Natural killer cell (primary cell): Measurements from ENCODE around the gene ANXA9. TPM values are rescaled to one million over a fixed set of nuclear protein-coding genes. Genes with fewer than 3 reads are reported as not detected.
A peak's percentile ranks its signal among the peaks of the same experiment; 100 is the strongest.

Experiments used
- ATAC-seq, 3 donors: fragments of 150-1000 bp in 2 of 3; fragments of 200-7000 bp in 1 of 3; cut with Tn5 transposase; 1 replicate in 1 of 3; 2 replicates in 2 of 3; pipeline ENCODE4 v1.10.0; 2021; ENCODE audit warnings: mild to moderate bottlenecking in 2 of 3, moderate library complexity in 2 of 3
- DNase-seq, 2 donors: peaks; one replicate each; pipeline versions ENCODE4 v3.0.0 to v3.0.0-alpha.2; 2013 to 2021; ENCODE audit warnings: mixed read lengths in 1 of 2
- H3K27ac ChIP-seq: one replicate; pipeline ENCODE4 v1.5.1; 2013; ENCODE audit warnings: mild to moderate bottlenecking, low read length
- H3K27me3 ChIP-seq: one replicate; pipeline ENCODE4 v1.6.1; 2013; ENCODE audit warnings: low read length; ENCODE audit not compliant: control insufficient read depth, insufficient read depth
- H3K36me3 ChIP-seq: one replicate; pipeline ENCODE4 v1.6.1; 2013; ENCODE audit warnings: low read length; ENCODE audit not compliant: control insufficient read depth, insufficient read depth
- H3K4me1 ChIP-seq: one replicate; pipeline ENCODE4 v1.6.1; 2013; ENCODE audit warnings: low read length; ENCODE audit not compliant: control insufficient read depth, insufficient read depth
- H3K4me3 ChIP-seq: one replicate; pipeline ENCODE4 v1.5.1; 2013; ENCODE audit warnings: low read length
- H3K9me3 ChIP-seq: one replicate; pipeline ENCODE4 v1.6.1; 2013; ENCODE audit warnings: low read length; ENCODE audit not compliant: control insufficient read depth, insufficient read depth
- H3K27ac Mint-ChIP-seq, 2 donors: one replicate each; pipeline ENCODE4 v1.8.0; 2022; ENCODE audit warnings: mild to moderate bottlenecking in 2 of 2, mixed read lengths in 2 of 2, moderate library complexity in 1 of 2
- H3K27me3 Mint-ChIP-seq, 2 donors: one replicate each; pipeline ENCODE4 v1.8.0; 2022; ENCODE audit warnings: low read depth in 2 of 2, mixed read lengths in 2 of 2
- H3K36me3 Mint-ChIP-seq: one replicate; pipeline ENCODE4 v1.8.0; 2022; ENCODE audit warnings: mixed read lengths
- H3K4me1 Mint-ChIP-seq, 2 donors: one replicate each; pipeline ENCODE4 v1.8.0; 2022; ENCODE audit warnings: mixed read lengths in 2 of 2
- H3K4me3 Mint-ChIP-seq: one replicate; pipeline ENCODE4 v1.8.0; 2022; ENCODE audit warnings: mild to moderate bottlenecking, moderate library complexity, mixed read lengths
- H3K9me3 Mint-ChIP-seq, 2 donors: one replicate each; pipeline ENCODE4 v1.8.0; 2022; ENCODE audit warnings: mixed read lengths in 2 of 2
- WGBS: methylation state at CpG from one replicate; pipeline ENCODE4 v1.1.7; 2013; ENCODE audit warnings: missing lambda C conversion rate; ENCODE audit not compliant: insufficient coverage; 5-methylcytosine and 5-hydroxymethylcytosine counted together
- intact Hi-C: fragments of 100-400 bp; cut with micrococcal nuclease; formaldehyde crosslinking; loops from one replicate; pipeline ENCODE4 v1.14.2; 2022
- total RNA-seq, 4 donors: library from RNA; stranded (reverse); fragments of 120-200 nt in 1 of 4; gene quantifications; one replicate each; pipeline versions ENCODE4 v1.2.3 to v1.2.4, GENCODE V29; 2013 to 2022
- TF ChIP-seq, protein P1 (sequence below): fragments of 200-600 bp; IDR thresholded peaks from one replicate; pipeline ENCODE4 v1.8.0; 2022; ENCODE audit warnings: antibody characterized with exemption

Gene ANXA9
- total RNA-seq, 3 donors from 2014 or later (not counting 1 experiment from before 2014, with no cell fraction given): 0.25 TPM; not detected in 2

DNA sequence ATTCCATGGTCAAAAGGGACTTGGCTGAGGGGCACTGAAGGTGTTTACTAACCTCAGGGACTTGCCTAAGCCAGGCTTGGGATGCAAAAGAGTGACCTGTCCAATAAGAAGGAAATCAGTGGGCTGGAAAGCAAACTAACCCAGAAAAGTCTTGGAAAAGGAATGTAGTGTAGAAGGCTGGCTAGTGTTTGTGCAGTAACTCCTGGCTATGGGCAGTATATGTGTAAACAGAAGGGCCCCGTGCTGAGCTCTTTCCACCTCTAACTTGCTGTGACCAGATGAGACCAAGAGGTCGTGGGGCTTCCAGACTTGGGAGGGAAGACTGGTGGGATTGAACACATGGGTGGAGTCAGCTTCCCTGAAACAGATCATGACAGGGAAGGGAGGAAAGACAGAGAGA lies 20.5 kb downstream of the ANXA9 start:
- peaks cover 9% of the 10 kb centered on the region for H3K36me3 ChIP-seq
- H3K27me3 Mint-ChIP-seq: no peaks in the 10 kb centered on the region
- WGBS: 84% methylated on average over 2 of the region's 2 CpGs
- H3K4me3 Mint-ChIP-seq: no peak overlapping the region
- H3K27me3 ChIP-seq: no peaks in the 10 kb centered on the region
- H3K4me1 Mint-ChIP-seq: peaks cover 26 to 36% of the 10 kb centered on the region in 2 donors
- peaks cover 49% of the 10 kb centered on the region for H3K4me1 ChIP-seq
- TF ChIP-seq, protein P1, sequence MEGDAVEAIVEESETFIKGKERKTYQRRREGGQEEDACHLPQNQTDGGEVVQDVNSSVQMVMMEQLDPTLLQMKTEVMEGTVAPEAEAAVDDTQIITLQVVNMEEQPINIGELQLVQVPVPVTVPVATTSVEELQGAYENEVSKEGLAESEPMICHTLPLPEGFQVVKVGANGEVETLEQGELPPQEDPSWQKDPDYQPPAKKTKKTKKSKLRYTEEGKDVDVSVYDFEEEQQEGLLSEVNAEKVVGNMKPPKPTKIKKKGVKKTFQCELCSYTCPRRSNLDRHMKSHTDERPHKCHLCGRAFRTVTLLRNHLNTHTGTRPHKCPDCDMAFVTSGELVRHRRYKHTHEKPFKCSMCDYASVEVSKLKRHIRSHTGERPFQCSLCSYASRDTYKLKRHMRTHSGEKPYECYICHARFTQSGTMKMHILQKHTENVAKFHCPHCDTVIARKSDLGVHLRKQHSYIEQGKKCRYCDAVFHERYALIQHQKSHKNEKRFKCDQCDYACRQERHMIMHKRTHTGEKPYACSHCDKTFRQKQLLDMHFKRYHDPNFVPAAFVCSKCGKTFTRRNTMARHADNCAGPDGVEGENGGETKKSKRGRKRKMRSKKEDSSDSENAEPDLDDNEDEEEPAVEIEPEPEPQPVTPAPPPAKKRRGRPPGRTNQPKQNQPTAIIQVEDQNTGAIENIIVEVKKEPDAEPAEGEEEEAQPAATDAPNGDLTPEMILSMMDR: no peak
- H3K9me3 Mint-ChIP-seq: no peaks in the 10 kb centered on the region
- H3K36me3 Mint-ChIP-seq: no peaks in the 10 kb centered on the region
- DNase-seq (no peak), ATAC-seq (no peak)
- intact Hi-C loops: no loop called here
- H3K4me3 ChIP-seq: no peak overlapping the region
- peak overlapping the region in 1 of 2 donors; percentile 69 for H3K27ac Mint-ChIP-seq
- H3K27ac ChIP-seq: no peak overlapping the region
- H3K9me3 ChIP-seq: no peaks in the 10 kb centered on the region

DNA sequence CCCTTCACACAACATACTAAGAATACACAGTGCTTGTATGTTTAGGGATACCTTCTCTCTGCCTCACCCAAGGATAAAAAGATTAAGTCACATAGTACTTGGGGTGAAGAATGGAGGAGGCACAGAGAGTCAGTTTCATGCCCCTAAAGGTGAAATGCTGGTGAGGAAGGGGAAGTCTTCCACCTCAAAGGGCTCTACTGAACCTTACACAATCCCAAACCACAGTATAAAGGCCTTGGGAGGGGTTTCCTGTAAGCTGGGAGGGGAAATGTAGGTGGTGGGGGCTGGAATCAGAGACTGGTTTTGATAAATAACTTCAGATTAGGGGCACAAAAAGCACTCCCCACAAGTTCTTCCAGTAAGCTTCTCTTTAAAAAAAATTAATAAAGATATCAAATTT lies 21.1 kb downstream of the ANXA9 start:
- no peak overlapping the region for H3K27ac ChIP-seq
- Mint-ChIP-seq H3K4me1 (peaks cover 31 to 42% of the 10 kb centered on the region in 2 donors), H3K27me3 (no peaks in the 10 kb centered on the region), H3K4me3 (no peak overlapping the region), H3K9me3 (no peaks in the 10 kb centered on the region), H3K27ac (peak overlapping the region in 1 of 2 donors; percentile 69), H3K36me3 (no peaks in the 10 kb centered on the region)
- peaks cover 5% of the 10 kb centered on the region for H3K36me3 ChIP-seq
- TF ChIP-seq, protein P1: no peak
- intact Hi-C loops: no loop called here
- ATAC-seq: no peak
- peaks cover 52% of the 10 kb centered on the region for H3K4me1 ChIP-seq
- no peaks in the 10 kb centered on the region for H3K27me3 ChIP-seq
- peak in 1 of 2 donors; percentile 48 for DNase-seq
- no peak overlapping the region for H3K4me3 ChIP-seq
- H3K9me3 ChIP-seq: no peaks in the 10 kb centered on the region

DNA sequence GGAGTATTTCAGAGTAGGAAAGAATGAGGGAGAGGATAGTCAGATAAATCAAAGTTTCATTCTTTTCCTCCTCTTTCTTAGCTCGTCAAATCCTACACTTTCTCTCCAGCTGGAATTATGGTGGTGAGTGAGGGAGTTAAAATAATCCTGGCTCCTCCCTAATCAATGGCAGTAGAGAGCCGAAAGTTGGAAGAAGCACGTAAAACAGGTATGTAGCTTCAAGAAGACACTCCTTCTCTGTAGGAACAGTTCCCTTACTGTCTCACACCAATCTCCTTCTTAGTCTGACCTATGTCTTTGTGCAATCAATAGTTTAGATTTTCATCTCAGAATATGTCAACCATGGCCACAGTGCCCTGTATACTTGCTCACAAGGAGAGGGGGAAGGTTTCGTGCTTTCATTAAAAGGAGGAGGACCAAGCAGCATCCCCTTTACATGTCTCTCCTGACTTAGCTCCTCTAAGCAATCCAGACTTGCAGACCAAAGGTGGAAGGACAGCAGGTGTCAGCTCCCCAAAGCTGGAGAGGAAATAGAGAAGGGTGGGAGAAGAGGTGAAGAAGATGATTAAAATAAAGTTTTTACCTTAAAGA lies 23.7 kb downstream of the ANXA9 start:
- H3K4me3 Mint-ChIP-seq: peak overlapping the region; percentile 94

More for the DNA sequence above, 23.7 kb downstream of the ANXA9 start:
- H3K27me3 Mint-ChIP-seq: no peaks in the 10 kb centered on the region
- H3K27me3 ChIP-seq: no peaks in the 10 kb centered on the region
- TF ChIP-seq, protein P1: no peak
- no peaks in the 10 kb centered on the region for H3K36me3 ChIP-seq
- H3K9me3 Mint-ChIP-seq: no peaks in the 10 kb centered on the region
- peaks cover 63% of the 10 kb centered on the region for H3K4me1 ChIP-seq
- ATAC-seq (no peak), DNase-seq (peak in 1 of 2 donors; percentile 35)
- H3K4me3 ChIP-seq: peak overlapping the region; percentile 51
- peaks cover 47 to 60% of the 10 kb centered on the region in 2 donors for H3K4me1 Mint-ChIP-seq
- intact Hi-C loops: no loop called here
- 57% methylated on average over 3 of the region's 4 CpGs for WGBS
- peak overlapping the region; percentile 95 to 96 for H3K27ac Mint-ChIP-seq
- peak overlapping the region; percentile 95 for H3K27ac ChIP-seq
- H3K9me3 ChIP-seq: no peaks in the 10 kb centered on the region
- no peaks in the 10 kb centered on the region for H3K36me3 Mint-ChIP-seq
